IPS-NIHi7 (cell line): ENCODE results near the gene FIBCD1.
"Not testable (repeated sequence)": the region's sequence is repeated elsewhere in the genome, so short reads cannot be mapped to it uniquely, and the experiment has no call there.

Experiments
- DNase-seq: peaks from one replicate; pipeline ENCODE4 v3.0.0; 2012; ENCODE audit warnings: mixed read lengths; ENCODE audit errors: extremely low spot score

FIBCD1 gene

DNA sequence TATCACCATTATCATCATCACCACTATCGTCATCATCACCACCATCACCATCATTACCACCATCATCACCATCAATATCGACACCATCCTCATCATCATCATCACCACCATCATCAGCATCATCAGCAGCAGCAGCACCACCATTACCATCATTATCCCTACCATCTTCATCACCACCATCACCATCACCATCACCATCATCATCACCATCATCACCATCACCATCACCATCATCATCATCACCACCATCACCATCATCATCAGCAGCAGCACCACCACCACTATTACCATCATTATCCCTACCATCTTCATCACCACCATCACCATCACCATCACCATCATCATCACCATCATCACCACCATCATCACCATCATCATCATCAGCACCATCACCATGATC, 15.9 kb upstream of the FIBCD1 start:
- DNase-seq, result not testable (repeated sequence)

DNA sequence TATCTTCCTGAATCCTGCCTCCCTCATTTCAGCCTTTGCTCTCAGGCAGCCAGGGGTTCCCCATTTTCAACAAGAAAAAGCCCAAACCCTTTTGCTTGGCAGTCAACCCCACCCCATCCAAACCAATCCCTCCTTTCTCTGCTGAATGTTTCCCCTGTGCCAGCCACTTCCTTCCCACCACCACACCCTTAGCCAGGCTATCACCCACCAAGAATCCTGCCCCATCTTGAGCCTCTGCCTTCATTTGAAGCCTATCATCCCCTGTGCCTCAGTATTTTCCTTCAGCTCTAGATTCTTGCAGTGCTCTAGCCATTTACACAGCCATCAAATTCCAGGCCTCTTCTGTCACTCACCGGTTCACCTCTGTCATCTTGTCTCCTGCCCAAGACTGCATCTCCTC, 15.3 kb upstream of the FIBCD1 start:
- DNase-seq, result no peak

DNA sequence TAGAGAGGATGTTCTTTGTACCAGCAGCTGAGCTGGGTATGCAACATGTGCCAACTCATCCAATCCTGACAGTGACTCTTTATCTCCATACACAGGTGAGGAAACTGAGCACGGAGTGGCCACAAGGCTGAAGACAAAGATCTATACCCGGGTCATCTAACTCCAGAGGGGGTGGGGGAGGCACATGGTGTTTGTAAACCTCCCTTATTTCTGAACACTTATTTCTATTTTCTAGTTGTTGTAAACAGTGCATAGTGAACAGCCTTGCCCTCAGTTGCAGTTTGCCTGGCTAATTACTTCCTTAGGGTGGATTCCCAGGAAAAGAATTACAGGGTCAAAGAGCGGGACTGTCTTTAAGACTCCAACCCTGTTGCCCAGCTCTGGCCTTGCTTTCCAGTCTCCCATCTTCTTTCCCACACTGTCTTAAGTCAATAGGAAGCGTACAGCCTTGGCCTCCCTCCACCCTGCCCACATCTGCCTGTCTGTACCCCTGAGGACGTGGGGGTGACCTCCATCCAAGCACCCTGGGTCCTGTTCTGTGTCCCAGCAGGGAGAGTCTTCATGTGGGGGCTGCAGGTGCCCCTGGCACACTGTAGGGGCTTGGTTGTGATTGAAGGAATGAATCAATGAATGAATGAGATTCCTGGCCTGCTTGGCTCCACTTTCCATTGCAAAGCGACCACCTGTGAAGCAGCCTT, 13.2 kb upstream of the FIBCD1 start:
- no peak for DNase-seq

DNA sequence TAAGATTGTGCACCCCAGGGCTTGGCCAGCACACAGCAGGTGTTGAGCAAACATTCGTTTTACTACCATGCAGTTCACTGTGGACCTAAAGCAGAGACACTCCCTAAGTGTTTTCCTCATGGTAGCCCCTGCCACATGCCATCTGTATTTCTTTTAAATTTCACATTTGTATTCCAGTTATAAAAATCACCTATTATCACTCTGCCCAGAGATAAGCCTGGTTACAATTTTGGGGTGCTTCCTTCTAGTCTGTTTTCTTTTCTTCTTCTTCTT, 10.9 kb upstream of the FIBCD1 start:
- DNase-seq, result no peak

DNA sequence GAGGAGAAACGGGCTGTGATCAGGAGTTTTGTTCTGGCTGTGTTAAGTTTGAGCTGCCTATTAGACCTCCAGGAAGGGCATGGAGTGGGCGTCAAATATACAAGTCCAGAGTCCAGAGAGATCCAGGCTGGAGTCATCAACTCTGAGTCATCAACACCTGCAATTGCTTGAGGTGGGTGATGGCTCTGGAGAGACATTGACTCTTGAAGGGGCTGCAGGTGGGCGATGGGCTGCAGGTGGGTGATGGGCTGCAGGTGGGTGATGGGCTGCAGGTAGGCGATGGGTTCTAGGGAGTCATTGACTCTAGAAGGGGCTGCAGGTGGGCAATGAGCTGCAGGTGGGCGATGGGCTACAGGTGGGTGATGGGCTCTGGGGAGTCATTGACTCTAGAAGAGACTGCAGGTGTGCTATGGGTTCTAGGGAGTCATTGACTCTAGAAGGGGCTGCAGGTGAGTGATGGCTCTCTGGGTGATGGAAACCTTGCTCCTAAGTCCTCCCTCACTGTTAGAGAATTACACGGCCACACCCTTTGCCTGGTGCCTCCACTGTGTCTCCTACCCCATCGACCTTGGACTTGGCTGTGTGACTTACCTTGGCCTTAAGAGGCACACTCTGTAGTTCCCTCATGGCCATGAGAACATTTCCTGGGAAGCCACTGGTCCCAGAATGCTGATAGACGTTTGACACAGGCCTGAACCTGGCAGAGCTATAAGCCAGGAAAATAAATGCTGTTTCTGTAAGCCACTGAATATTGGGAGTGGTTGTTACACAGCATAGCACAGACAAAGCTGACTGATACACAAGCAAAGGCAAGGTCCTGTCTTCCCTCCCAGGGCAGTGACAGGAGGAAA, 10.4 kb upstream of the FIBCD1 start:
- DNase-seq, result no peak

DNA sequence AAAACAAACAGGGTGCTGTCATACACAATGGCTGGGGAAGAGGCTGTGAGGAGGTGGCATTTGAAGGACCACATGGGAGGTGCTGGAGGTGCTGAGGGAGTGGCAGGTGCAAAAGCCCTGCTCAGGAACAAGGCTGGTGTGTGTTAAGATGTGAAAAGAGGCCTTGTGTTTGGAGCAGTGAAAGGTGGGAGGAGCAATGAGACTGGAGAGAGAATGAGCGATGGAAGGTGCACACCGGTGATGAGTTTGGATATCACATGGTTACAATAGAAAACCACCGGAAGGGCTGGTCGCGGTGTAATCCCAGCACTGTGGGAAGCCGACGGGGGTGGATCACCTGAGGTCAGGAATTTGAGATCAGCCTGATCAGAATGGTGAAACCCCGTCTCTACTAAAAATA, 9.2 kb upstream of the FIBCD1 start:
- DNase-seq, result no peak

DNA sequence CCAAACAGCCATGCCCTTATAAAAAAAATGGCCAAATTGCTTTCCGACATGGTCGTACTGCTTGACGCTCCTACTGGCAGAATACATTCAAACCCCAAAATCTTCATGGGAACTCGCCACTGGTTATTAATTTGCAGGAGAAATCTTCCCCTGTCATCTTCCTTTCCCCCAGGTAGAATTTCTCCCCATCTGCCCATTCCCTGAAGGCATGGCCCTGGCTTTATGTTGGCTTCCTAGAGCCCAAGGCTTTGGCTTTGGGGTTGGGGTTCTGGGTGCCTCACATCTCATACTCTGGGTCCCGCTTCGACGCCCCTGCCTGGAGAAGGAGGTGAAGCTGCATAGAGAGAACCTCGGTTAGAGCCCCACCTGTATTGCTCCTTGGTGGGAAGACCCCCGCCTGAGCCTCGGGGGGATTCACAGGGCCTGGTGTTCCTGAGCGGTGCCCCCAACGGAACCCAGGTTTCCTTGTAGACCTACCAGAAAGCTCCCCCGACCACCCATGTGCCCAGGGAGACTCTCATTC, 8.6 kb upstream of the FIBCD1 start:
- no peak for DNase-seq

DNA sequence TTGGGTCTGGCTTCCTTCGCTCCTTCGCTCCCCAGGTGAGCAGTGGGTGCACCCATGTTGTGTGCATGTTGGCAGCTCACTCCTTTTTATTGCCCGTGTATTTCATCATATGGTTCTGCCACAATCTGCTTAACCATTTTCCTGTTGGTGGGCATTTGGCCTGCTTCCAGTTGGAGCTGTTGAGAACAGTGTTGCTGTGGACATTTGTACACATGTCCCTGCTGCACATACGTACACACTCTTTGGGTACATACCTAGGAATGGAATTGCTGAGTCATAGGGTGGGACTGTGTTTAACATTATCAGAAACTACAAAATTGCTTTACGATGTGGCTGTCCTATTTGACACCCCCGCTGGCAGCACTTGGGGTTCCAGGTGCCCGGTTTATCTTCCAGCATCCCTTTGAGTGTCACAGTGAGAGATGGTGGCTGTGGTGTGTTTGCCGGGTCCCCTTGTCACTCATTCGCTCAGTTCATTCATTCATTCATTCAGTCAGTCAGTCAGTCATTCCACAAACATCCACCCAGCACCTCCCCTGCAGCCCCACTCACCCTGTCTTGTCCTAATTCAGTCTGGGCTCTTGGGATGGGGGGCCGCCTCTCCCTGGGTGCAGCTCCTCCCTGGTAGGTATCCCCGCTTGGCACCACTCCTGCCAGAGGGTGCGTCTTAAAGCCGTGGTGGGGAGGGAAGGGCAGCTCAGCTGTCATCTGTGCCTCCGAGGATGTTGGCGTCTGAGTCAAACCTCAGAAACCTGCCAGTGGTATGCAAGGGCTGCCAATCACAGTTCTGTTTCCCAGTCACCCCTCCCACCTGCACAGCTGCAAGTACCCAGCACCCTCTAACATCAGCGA, 7.9 kb upstream of the FIBCD1 start:
- no peak for DNase-seq

DNA sequence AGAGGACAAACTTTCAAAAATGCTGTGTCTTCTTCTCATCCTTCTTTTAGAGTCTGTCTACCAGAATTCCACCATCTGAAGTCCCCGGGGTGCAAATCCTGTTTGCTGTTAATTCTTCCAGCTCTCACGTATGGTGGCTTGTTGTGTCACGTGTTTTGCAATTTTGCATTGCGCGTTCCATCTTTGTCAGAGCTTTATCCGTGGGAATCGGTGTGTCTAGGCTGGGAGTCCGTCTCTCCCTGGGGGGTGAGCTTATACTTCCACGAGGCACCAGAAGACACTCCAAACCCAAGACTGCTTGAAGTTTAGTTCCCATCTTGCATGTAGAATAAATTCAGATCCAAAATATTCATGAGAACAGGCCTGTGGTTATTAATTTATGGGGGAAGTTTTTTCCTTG, 6.1 kb upstream of the FIBCD1 start:
- no peak for DNase-seq

DNA sequence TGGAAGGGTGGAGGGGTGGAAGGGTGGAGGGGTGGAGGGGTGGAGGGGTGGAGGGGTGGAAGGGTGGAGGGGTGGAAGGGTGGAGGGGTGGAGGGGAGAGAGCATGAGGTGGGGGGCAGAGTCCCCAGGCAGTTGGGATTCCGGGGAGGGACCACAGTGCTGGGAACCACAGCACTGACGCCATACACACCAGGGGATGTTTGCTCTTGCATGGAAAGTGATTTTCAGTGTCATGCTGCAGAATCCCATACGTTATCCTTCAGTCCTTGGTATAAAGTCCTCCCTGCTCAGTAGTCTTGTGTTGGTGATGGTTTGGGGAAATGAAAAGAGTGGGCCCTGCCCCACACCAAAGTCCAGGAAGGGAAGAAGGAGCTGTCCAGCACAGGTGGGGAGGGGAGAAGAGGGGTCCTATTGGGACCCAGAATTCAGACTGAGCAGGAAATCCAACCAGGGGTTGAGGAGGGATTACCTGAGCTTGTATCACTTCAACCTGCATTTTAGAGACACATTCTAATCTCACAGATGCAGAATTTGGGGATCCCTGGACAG, 5.5 kb upstream of the FIBCD1 start:
- DNase-seq, result no peak

DNA sequence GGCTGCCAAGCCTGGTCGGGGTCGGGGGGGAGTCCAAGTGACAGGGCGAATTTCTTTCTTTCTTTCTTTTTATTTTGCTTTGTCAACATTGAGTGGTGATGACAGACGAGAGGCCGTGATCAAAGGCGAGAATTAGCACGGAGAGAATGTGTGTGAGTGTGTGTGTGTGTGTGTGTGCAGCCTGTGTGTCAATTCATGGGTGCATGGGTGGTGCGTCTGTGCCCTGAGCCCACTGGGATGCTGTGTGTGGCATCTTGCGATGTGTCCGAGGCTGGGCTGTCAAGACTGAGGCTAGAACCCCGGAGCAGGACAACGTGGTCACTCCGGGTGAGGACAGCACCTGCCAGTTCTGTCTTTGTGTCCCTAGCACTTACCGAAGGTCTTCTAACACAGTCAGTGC, 4.7 kb upstream of the FIBCD1 start:
- no peak for DNase-seq

DNA sequence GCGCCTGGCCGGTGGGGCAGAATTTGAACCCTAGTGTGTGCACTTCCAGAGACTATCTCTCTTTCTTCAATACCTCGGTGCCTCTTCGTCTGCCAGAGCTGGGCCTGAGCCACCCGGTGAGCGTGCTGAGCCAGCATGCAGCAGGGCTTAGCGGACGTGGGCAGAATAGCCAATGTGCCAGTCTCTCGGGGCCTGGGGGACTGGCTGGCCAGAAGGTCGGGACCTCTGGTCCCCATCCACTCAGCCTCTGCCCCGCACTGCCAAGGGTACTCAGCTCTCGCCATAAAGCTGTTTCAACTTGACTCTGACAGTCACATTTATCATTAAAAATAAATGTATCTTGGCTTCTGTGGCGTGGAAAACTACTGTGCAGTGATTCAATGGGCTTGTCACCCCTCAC, 4.2 kb upstream of the FIBCD1 start:
- DNase-seq, result no peak

DNA sequence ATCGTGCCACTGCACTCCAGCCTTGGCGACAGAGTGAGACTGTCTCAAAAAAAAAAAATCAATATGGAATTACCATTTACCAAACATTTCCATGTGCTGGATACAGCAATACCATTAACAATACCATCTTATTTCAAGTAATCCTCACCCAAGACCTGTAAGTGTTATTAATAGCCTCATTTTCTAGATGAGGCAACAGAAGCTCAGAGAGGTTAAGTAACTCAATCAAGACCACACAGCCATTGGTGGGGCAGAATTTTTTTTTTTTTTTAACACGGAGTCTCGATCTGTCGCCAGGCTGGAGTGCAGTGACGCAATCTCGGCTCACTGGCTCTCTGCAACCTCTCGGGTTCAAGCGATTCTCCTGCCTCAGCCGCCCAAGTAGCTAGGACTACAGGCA, 3.6 kb upstream of the FIBCD1 start:
- no peak for DNase-seq

DNA sequence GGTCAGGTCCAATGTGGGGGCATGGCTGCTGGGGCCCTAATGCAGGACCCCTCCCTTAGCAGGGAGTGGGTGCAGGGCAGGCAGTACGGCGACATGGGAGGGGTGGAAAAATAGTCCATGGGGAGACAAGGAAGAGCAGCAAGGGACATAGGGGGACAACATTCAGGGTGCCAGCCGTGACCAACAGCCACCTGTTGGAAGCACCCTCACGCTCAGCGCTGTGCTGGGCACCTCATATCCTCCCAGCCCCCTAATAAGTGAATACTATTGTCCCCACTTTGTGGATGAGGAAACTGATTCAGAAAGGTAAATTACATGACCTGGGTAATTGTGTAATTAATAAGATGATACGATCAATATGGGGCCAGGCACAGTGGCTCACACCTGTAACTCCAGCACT, 3.0 kb upstream of the FIBCD1 start:
- DNase-seq, result no peak

DNA sequence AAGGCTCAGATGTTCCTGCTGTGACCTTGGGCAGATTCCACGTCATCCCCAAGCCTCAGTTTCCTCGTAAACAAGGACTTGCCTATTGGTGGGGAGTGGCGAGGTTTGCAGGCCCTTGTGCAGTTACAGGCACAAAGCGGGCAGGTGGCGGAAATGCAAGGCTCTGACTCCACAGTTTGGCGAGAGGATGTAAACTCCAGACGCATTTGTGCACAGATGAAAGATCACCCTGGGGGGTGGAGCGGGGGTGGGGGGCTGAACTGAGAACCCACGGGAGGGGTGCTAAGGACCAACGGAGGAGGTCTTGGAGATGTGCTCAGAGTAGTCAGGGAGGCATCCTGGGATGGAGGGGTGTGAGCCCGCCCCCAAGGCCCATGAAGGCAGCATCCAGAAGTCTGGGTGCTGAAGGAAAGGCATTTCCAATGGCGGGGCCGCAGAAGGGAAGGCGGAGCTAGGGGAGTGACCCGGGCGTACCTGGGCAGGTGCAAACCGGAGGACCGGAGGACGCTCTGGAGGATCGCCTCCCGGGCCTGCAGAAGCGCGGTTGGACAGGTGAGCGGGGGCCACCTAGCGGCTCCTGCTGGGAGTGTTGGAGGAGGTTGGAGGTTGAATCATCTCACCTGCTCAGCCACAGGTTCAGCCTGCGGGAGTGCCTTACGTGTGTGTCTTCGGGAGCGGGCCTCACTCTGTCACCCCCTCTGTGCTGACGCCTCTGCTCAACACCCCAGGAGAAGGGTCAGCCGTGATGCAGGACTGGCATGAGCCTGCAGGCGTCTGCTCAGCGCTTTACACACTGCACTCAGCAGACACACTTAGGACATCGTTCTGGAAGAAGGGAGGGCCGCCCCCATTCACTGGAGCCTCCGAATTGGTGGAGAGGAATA, 1.9 kb upstream of the FIBCD1 start:
- DNase-seq, result peak; percentile 96

DNA sequence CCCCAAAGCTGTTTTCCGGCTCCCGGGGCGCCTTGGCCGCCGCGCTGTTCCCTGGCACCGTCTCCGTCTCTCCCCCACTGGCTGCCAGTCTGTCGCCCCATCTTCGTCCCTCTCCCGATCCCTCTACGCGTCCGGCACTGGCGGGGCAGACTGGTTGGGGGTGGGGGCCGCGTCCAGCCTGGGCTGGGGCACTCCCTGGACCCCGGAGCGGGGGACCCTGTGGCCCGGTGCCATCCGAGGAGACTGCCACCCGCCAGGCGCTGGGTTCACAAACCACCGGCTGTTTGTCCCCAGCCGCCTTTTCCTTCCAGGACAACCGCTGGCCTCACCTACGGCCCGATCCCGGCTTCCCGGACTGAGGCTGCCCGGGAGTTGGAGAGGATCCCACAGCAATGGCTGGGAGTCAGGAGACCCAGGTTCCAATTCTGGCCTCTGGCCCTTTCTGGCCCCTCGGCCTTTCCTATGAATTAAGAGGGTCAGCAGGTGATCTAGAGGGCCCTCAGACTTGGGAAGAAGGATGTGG, 1.0 kb upstream of the FIBCD1 start:
- DNase-seq, result no peak

DNA sequence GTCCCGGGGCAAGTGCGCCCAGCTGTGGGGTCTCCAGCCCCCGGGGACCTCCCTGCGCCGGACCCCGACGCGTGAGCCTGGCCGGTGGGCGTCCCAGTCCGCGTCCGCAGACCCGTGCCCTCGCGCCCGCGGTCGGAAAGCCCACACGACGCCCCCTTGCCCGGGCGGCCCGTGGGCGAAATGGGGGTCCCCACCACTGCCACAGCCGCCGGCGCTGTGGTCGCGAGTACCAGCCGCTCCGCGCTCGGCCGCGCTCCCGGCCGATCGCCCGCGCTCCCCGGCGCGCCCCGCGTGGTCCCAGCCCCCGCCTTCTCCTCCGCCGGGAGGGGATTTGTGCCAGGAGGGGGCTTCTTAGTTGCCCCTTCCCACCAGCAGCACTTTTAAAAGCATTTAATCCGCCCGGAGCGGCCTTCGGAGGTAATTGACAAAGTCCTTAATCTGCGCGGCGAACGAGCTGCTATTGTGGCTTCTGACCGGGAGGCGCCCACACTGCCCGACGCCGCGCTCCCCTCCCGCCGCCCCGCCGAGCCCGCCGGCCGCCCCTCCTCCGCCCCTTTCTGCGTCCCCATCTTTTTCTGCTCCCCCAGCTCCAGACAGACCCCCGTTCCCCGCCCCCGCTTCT, 469 bp upstream of the FIBCD1 start:
- DNase-seq, result peak; percentile 45

DNA sequence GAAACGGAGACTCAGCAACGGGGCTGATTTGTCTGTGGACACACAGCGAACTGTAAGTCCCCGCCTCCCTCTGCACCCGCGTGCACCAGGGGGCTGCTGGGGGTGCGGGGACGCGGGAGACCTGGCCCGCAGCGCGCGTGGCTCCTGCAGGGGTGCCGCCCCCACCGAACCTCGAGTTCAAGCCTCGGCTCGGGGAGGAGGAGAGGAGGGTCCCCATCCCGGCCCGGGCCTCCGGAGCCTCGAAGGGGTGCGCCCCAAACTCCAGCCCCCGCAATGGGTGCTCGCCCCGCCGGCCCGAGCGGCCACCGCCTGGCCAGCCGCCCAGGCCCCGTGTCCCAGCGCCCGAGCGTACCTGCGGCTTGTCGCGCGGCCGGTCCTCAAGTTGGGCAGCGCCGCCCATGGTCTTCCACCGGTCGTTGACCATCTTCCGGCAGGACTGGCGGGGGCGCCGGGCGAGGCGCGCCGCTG, 829 bp downstream of the FIBCD1 start:
- DNase-seq, result no peak

DNA sequence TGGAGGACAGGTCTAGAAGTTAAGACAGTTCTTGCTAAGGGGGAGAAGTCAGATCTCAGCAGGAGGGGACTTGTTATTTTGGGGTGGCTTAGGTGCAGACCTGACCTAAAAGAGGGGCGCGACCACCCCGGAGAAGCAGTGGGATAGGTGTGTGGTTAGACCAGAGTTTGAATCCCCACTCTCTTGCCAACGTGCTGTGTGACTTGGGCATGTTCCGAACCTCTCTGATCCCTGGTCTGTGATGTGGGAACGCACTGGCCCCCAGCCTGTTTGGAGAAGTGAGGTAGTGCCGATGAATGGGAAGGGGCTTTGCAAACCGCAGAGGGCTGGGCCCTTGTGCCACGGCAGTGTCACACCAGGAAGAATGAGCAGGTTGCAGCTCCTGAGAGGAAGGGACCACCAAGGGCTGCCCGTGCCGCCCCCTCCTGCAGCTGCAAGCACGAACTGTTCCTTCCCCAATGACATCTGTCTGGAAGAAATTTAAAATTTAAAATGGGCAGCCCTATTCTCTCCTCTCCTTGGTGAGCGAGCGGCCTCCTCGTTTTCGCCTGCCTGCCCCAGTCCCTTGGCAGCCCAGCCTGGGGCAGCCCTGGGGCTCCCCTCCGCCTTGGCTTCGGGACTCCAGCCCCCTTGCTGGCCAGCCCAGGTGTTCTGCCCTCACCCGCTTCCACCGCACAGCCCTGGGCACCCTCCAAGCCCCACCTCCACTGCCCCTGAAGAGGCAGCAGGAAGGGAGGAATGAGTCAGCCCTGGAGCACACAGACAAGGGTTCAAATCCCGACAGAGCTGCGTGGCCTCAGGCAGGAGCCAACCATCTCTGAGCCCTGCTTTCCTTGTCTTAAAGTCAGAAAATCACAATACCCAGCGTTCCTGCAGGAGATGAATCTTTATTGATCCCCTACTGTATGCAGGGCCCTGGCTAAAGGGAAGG, 1.6 kb downstream of the FIBCD1 start:
- no peak for DNase-seq
